GM19240 (cell line): Measurements from ENCODE around the gene UQCRC1.

Experiments used
- DNase-seq: peaks from one replicate; pipeline ENCODE4 v3.0.0; 2011; ENCODE audit warnings: low spot score; ENCODE audit not compliant: insufficient read length

UQCRC1 gene

DNA sequence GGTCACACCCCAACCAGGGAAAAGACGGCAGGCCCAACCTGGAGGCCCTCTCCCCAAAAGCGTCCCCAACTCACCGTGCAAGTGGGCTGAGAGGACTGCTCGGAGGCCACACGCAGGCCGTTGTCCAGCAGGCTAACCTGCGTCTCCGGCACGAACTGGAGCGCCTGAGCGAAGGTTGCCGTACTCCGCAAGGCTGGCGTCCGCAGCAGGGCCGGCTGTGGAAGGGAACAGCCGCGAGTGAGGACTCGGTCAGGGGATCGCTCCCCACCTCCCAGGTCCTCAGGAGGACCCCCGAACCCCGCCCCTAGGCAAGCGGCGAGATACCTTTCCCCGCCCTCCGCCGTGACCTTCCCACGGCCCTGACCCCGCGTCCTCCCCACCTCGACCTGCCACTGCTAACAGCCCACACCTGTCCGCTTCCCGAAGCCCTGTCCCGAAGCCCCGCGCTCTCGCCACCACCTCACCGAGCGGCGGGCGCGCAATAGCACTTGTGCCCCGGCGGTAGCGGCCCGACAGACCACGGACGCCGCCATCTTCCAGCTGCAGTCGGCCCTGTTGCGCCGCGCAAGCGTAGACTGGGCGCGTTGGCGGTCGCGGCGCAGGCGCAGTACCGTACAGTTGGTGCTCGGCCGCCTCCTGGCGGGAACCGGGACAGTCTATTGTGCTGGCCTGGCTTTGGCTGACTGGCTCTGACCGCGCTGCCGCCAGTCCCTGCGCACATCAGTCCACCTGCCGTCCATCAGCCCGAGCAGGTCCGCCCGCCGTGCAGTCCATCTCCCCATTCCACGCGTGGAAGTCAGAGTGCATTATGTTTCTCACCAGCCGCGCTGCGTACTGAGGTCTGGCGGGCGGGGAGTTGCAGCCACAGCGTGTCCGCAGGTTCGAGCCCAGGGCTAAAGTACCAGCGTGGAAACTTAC is at the start of gene UQCRC1:
UQCRC1 (minus strand) TSS at position 559 of the 918 bp plus-strand sequence; CDS start at position 533, 26 bp downstream.
- peak; percentile 98 for DNase-seq

DNA sequence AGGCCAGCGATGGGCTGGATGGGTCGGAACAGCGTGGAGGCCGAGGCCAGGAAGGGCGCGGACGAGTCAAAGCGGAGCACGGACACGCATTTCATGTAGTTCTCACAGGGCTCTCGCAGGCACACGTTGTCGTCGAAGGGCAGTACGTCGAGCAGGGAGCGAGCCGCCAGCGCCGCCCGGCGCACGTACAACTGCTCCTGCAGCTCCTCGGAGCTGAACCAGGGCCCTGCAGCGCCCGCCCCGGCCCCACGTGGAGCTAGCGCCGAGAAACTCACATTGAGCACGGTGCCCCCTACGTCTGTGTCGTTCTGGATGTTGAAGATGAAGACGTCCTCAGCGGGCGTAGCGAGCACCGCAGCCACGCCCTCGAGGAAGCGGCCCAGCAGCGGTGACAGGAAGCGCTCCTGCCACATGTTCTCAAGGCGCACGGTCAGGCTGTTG is 47.4 kb upstream of the UQCRC1 start:
- DNase-seq = no peak

DNA sequence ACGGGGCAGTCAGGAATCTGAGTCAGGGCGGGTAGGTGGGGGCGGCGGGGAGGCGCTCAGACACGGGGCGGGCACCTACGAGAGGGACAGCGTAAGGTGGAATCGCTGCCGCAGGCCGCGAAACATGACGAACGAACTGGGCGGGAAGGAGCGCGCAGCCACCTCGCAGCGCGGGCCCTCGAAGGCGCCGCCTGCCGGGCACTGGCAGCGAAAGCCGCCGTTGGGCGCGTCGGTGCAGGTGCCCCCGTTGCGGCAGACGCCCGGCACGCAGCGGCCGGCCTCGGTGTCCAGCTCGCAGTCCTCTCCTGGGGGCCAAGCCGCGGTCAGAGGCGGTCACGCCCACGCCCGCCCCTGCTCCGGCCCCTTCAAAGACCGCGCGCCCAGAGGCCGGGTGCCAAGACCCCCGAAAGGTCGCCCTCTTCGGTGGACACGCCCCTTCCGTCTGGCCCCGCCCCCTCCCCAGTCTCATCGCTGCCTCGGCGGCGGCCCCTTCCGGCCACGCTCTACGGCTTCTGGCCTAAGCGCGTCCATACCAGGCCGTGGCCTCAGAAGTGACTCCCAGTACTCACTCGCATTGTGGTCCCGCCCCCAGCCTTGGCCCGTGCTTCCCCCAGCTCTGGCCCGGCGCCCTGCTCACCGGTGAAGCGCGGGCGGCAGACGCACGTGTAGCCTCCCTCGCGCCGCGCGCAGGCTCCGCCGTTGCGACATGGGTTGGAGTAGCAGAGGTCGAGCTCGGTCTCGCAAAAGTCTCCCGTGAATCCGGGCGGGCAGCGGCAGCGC is 46.8 kb upstream of the UQCRC1 start:
- peak; percentile 89 for DNase-seq

DNA sequence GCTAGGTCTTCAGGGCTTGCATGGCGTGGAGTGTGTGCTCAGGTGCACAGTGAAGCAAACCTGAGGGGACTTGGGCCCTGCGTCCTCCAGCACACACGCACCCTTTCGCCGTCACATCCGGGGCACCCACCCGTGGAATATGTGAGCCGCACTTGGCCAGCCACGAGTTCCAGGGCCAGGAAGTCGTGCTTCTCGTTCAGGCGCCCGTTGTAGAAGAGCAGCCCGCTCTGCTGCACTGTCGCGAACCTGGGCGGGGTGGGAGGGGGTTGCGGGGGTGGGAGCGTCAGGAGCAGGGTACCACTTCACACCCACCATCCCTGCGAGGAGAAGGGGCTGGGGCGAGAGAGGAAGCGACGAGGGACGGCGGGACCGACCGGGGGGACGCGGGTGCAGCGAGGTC is 46.2 kb upstream of the UQCRC1 start:
- DNase-seq = no peak

DNA sequence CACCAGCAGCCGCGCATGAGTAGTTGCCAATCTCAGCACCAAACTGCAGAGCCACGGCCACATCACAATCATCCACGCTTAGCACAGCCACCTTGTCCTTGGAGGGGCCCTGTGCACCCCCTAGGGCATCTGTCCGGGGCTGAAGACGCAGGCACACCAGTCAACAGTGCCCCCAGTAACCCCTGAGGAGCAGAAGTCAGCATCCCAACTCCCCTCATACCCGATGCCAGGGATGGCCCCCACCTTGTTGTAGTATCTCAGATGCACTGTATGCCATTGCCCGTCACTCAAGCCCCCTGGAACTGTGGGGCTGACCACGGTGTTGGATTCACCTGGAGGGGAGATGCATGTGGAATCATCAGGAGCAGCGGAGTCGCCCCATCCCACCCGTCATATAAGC is 45.6 kb upstream of the UQCRC1 start:
- no peak for DNase-seq

DNA sequence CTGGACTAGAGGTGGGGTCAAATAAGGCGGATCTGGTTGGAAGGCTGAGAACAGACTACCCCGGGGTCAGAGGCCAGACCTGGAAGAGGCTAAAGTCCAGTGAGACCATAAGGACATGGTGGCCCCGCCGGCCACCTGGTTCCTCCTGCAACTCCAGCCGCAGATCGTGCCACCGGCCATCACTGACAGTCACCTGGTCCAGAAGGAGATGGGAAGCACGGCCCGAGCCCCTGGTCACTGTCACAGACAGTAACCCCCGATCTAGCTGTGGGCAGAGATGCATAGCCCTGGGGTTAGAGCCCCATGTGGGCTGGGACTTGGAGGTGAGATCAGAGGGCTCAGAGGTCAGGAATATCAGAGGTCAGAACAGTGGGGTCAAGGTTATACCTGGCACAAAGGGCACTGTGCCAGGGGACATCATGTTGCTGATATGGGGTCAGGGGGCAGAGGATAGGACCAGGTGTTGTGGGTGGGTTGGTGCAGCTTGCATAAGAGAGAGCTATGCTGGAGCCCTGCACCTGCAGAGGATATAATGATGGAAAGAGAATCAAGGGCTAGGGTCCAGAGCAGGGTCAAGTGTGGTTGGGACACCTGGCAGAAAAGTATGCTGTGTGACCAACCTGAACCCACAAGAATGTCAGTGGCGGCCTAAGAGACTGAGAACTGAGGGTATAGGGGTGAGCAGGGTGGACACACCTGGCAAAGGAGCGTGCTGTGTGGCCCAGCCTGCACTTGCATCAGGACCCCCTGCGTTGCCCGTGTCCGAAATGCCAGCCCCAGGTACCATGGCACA is 43.7 kb upstream of the UQCRC1 start:
- DNase-seq = no peak

DNA sequence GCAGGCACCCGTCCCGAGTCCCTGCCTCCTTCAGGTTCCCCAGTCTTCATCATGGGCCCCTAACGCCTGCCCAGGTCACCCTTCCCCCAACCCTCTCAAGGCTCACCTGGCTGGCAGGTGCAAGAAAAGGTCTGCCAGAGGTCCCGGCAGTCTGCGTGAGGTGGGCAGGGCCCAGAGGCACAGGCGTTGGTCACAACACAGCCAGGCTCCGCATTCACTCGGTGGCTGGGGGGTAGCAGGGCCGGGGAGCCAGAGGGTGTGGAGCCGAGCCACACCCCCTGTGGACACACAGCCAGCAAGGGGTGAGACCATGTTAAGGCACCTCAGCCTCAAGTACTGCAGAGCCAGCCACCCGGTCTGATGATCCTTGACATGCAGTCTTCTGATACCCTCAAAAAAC is 42.3 kb upstream of the UQCRC1 start:
- no peak for DNase-seq

DNA sequence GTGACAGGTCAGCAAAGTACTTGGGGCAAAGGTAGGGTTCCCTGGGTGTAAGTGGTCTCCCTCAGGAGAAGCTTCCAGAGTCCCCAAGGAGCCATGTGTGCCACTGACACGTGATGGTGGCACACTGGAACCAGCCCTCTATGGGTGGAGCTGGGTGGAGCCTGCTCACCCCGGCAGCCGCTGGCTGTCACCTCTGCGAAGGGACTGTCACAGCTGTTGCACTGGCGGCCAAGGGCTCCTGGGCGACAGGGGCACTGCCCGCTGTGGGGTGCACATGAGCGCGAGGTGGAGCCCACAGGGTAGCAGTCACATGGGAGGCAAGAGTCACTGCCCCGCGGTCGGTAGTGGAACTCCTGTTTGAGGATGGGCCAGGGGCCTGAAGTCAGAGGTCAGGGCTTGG is 41.3 kb upstream of the UQCRC1 start:
- DNase-seq = no peak

DNA sequence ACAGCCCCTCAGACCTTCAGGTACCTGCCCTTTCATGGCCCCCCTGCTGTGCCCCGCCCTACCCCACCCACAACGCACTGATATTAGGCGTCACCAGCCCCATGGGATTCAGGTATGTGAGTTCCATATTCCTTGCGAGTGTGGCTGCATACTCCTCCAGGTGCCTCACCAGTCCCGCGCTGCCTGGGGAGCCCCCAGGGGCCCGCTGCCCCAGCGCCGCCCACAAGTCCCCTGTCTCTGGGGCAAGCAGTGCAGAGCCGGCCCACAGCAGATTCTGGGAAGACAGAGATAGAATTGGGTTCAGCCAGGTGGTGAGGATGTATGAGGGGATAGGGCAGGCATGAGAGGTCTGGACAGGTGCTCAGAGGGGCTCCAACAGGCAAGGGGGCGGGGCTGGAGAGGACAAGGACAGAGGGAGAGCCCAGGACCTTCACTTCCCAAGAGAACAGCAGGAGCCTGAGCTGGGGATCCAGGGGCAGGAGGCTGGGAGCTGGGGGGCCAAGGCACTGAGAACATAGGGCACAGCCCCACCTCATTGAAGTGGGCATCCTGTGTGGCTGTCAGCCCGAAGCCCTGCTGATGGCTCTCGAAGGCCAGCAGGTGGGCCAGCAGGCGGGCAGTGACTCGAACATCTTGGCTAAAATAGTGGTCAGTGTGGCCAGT is 38.9 kb upstream of the UQCRC1 start:
- no peak for DNase-seq

DNA sequence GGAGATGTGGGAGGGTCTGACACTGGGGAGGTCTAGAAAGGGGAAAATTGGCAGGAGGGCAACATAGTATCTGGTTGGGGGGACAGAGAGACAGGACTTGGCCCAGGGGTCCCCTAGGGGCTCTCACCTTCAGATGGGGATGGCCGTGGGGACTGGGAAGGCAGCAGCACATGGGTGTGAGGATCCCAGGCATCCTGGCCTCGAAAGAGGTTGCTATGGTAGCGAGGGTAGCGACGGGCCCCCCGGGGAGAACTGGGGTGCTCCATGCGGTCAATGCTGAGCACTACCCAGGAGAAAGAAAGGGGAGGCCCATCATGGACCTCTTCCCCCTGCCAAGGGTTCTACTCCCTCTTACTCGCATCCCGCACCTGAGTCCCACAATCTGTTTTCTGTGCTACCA is 38.3 kb upstream of the UQCRC1 start:
- no peak for DNase-seq

DNA sequence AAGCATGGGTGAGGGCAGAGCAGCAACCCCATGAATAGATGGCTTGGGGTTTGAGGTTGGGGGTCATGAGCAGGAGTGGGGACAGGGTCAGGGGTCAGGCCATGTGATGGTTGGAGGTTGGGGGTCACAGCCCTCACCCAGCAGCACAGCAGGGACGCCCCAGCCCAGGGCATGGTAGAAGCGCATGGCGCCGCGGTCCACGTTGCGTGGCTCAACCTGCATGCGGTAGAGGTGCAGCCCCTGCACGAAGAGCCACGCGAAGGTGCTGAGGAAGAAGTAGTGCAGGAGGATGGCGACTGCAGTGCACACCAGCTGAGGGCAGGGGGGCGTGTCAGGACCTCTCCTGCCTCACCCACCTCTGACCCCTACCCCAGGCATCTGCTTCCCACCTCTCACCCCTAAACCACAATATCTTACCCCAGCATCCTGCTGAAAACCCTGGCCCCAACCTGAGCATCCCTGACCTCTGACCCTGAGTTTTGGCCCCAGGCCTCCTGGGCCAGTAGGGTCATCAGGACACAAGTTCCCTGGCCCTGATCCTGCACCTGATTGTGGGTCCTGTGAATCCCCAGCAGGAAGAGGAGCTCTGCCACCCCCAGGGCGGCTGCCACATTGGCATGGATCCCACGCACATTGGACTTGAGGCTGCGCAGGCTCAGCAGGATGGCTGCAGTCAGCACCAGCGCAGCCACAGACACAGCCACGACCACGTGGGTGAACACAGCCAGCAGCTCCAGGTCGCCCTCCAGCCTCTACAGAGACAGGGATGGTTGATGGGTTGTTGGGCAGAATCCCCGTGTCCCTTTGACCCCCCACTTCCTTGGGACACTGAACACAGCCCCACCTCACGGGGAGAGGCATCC is 35.7 kb upstream of the UQCRC1 start:
- no peak for DNase-seq

DNA sequence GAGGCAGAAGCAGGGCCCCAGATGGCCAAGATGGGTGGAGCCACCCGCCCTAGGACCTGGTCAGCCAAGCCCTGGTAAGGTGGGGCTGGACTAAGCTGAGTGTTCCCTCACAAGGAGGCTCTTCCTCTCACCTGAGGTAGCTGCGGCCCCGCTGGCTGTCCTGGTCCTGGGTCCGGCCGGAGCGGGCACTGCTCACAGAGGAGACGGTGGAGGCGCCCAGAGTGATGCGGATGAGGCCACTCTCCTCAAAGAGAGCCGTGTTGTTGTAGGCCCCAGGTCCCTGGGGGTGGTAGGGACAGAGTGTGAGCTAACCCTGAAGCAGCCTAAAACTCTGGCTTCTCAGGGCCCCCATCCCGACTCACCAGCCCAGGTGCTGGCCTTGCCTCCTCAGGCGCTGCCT is 33.2 kb upstream of the UQCRC1 start:
- DNase-seq = no peak

DNA sequence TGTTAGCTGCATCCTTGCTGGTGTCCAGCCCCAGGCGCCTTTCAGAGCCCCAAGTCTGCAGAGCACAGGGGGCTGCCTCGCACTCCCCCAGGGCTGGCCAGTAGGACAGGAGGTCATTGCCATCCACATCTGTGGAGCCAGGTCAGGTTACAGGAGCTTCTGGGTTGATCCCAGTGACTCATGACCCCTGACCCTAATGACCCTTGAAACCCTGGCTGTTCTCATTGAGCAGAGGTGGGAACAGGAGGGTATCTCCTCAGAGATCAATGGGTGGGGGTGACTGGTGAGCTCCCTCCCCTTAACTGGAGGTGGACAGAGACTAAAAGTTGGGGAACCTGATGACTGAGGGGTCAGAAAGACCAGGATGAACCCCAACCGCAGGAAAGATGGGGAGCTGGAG is 31.9 kb upstream of the UQCRC1 start:
- DNase-seq = no peak

DNA sequence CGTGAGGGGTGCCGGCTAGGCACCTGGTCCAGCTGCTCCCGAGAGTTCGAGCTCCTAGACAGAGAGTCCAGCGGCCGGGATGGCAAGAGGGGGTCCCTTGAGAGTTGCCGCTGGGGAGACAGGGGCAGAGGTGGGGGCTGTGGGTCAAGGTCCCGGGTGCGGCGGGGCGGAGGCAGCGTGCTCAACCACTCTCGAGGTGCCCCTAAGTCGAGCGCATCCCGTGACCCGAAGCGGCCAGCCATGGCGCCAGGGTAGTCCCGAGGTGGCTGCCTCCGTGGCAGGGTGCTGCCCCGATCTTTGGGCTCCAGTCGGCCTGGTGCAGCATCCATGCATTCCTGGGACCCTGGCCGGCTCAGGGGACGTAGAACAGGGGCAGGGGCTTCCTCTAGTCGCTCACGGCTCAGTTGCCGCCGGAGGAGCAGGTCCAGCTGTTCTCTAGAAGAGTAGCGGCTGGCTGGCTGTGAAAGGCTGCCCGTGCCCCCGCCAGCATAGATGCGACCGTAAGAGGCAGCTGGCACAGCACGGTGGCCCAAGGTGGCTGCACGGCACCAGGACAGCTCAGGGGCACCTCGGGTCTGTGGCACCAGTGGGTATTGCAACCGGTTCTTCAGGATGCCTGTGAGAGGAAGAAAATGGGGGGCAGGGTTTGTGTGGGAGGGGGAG is 30.6 kb upstream of the UQCRC1 start:
- DNase-seq = no peak

DNA sequence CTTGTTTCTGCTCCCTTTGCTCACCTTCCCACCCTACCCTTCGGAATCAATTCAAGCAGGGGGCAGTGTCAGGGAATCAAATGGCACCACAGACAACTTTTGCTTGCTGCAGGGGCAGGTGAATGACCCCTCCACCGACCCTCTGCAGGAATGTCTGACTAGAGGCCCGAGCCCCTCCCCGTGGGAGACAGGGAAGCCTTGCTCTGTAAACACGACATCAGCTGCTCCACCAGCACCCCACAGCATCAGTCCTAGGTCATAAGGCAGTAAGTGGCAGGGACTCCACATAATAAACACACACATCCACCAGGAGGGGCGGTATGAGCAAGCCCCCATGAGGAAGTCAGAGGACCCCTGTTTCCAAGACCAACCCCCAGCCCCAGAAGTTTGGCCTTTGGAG is 27.9 kb upstream of the UQCRC1 start:
- no peak for DNase-seq

DNA sequence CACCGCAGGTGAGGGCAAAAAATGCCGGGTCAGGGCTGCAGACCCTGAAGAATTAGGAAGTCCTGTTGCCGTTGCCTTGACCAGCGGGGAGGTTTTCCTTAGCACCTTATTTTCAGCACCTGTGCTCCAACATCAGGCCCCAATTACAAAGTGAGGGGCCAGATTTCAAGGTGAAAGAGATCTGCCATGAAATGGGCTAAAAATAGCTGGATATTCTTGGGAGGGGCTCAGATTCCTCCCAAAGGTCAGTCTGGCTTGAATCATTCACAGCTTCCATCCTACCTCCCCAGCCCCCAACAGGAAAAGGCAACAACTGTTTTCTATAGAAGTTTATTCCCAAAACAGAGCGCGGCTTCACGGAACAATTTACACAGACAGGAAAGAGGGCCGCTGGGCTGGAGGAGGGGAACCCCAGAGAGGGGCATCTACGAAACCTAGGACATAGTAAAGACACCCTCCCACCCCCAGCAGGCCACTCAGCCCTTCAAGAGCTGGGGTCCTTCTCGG is 26.8 kb upstream of the UQCRC1 start:
- DNase-seq = no peak

DNA sequence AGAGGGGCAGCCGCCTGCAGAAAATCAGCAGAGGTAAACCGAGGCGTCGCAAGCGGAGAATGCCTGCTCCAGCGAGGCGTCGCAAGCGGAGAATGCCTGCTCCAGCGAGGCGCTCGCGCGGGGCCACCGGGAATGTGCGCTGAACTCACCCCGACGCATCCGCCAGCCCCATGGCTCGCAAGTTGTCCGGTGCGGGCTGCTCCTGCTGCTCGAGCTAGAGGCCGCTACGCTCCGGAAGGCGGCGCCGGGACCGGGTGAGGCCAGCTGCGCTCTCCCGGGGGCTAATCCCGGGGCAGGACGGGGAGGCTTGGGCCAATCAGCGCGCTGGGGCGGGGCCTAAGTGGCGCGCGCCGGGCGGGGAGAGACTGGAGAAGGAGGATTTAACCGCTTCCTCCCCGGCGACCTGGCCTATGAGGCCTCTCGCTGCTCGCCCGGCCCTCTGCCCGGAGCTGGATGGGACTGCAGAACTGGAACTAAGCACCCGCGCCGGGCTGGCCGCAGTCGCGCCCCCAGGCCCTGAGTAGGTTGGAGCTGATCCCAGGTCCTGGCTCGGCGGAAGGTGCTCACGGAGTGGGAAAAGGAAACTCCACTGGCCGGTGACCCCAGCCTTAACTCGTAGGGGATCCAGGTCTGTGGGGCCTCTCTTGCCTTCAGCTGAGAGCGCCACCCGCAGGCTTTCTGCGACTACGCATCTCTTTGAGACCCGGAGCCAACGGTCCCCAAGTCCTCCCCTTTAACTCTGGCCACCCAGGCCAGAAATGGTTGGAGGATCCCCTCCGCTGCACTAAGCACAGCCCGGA is 26.0 kb upstream of the UQCRC1 start, which contains the start of gene SLC26A6:
SLC26A6 (minus strand) TSS at position 240 of the 800 bp plus-strand sequence; CDS start at position 172, 68 bp downstream.
- DNase-seq = peak; percentile 99

DNA sequence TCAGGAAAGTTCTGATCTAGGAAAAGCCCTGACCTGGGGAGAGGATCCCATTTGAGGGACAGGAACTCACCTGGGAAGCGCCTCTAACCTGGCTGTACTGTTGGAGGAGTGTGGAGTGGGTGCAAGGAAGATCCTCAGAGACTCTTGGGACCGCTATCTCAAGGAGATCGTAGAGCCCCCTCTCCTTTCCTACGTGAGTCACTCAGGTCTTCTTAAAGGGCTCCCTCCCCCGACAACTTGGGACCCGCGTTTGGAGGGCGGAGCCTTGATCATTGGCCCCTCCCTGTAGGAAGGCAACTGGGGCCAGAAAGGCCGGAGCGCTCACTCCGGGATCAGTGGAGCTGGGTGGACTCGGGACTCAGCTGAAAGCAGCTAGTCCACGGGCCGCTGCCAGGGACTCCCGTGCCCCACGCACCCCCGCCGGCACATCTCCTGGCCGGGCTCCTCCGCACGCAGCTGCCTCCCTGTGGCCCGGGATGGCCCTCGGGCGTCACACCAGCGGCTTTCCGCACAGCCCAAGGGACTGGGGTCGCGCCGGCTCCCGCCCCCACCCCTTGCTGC is 25.3 kb upstream of the UQCRC1 start:
- DNase-seq = peak; percentile 79
